ENCODE results near the gene ZFPL1.

Gene ZFPL1

GRCh38 chr11:65083834-65084597, at the start of gene ZFPL1, which contains the start of gene CDCA5:
ZFPL1 (plus strand) TSS chr11:65084222; CDS start chr11:65084699, 477 bp downstream.
CDCA5 (minus strand) TSS chr11:65084040; CDS start chr11:65083978, 62 bp downstream.
- Histone ChIP-seq H3K4me3 (ENCODE audit: low read length) (peak within 1 kb of the TSS; percentile 75), H3K4me1 (ENCODE audit: control insufficient read depth, low read depth, low read length) (peaks cover 5% of the 10 kb centered on the region), H3K27me3 (ENCODE audit: control insufficient read depth, insufficient read depth, low read length) (no peaks in the 10 kb centered on the region), H3K36me3 (ENCODE audit: control insufficient read depth, low read depth, low read length) (peaks cover 37% of the 10 kb centered on the region), H3K9ac (ENCODE audit: low read length) (peak within 1 kb of the TSS; percentile 82), H3K9me3 (ENCODE audit: control insufficient read depth, low read depth, low read length) (no peaks in the 10 kb centered on the region), H3K27ac (ENCODE audit: low read length) (peak within 1 kb of the TSS; percentile 56)

DNA sequence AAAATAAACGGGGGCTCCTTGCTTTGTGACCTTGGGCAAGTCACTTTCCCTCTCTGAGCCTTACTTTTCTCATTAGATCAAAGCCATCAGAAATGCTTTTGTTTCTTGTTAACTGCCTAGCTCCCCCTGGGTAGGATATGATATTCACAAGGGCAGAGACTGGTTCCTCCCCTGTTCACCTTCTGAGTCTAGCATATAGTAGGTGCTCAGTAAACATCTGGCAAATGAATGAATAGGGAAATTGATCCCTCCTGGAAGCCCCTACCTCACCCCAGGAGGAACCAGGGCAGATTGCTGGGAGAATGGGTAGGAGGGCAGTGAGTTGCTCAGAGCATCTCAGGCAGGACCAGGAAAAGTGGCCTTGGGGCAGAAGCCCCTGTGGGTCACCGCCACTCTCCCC, 49.6 kb upstream of the ZFPL1 start:
- Histone ChIP-seq H3K9me3 (ENCODE audit: control insufficient read depth, low read depth, low read length) (no peaks in the 10 kb centered on the region), H3K36me3 (ENCODE audit: control insufficient read depth, low read depth, low read length) (peaks cover 3% of the 10 kb centered on the region), H3K27ac (ENCODE audit: low read length) (no peak overlapping the region), H3K9ac (ENCODE audit: low read length) (no peak overlapping the region), H3K4me1 (ENCODE audit: control insufficient read depth, low read depth, low read length) (no peaks in the 10 kb centered on the region), H3K27me3 (ENCODE audit: control insufficient read depth, insufficient read depth, low read length) (no peaks in the 10 kb centered on the region), H3K4me3 (ENCODE audit: low read length) (no peak overlapping the region)

DNA sequence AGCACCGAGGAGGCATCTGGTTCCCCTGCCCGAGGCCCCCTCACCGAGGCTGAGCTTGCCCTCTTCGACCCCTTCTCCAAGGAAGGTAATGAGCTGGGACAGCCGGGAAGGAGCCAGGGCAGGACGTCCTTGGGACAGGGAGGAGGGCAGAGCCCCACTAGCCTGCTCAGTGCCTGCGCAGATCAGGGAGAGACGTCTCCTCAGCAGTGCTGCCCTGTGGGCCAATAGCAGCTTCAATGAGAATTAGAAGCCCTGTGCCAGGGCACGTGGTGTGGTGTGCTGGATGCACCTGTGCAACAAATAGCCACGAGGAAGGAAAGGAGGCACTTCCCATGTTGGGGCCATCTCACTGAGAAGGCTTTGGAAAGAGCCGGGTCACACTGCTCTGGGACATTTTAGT, 48.4 kb upstream of the ZFPL1 start:
- no peak overlapping the region for H3K4me3 ChIP-seq (ENCODE audit: low read length)
- H3K27ac ChIP-seq (ENCODE audit: low read length), result no peak overlapping the region
- peaks cover 3% of the 10 kb centered on the region for H3K36me3 ChIP-seq (ENCODE audit: control insufficient read depth, low read depth, low read length)

GRCh38 chr11:65036931-65037330, 47.1 kb upstream of the ZFPL1 start:
- H3K9ac ChIP-seq (ENCODE audit: low read length), result no peak overlapping the region
- no peak overlapping the region for H3K4me3 ChIP-seq (ENCODE audit: low read length)
- H3K9me3 ChIP-seq (ENCODE audit: control insufficient read depth, low read depth, low read length), result no peaks in the 10 kb centered on the region
- H3K27me3 ChIP-seq (ENCODE audit: control insufficient read depth, insufficient read depth, low read length), result no peaks in the 10 kb centered on the region
- peaks cover 3% of the 10 kb centered on the region for H3K4me1 ChIP-seq (ENCODE audit: control insufficient read depth, low read depth, low read length)
- peaks cover 3% of the 10 kb centered on the region for H3K36me3 ChIP-seq (ENCODE audit: control insufficient read depth, low read depth, low read length)
- no peak overlapping the region for H3K27ac ChIP-seq (ENCODE audit: low read length)

More for the DNA sequence above, 48.4 kb upstream of the ZFPL1 start:
- Histone ChIP-seq H3K27me3 (ENCODE audit: control insufficient read depth, insufficient read depth, low read length) (no peaks in the 10 kb centered on the region), H3K9ac (ENCODE audit: low read length) (no peak overlapping the region), H3K4me1 (ENCODE audit: control insufficient read depth, low read depth, low read length) (peaks cover 3% of the 10 kb centered on the region), H3K9me3 (ENCODE audit: control insufficient read depth, low read depth, low read length) (no peaks in the 10 kb centered on the region)

DNA sequence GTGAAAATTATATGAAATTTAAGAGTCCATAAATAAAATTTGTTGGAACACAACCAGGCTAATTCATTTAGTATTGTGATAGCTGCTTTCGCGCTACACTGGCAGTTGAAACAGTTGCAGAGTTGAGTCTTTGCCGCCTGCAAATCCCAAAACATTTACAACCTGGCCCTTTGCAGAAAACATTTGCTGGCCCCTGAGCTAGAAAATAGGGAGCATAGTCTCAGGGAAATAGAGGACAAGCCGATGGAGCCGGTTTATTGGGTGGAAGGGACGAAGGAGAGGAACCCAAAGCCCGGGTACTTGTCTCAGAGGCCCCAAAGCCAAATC, 43.5 kb upstream of the ZFPL1 start:
- Histone ChIP-seq H3K36me3 (ENCODE audit: control insufficient read depth, low read depth, low read length) (peaks cover 13% of the 10 kb centered on the region), H3K9ac (ENCODE audit: low read length) (peak overlapping the region; percentile 68), H3K4me1 (ENCODE audit: control insufficient read depth, low read depth, low read length) (peaks cover 3% of the 10 kb centered on the region), H3K9me3 (ENCODE audit: control insufficient read depth, low read depth, low read length) (no peaks in the 10 kb centered on the region), H3K27me3 (ENCODE audit: control insufficient read depth, insufficient read depth, low read length) (no peaks in the 10 kb centered on the region), H3K27ac (ENCODE audit: low read length) (no peak overlapping the region), H3K4me3 (ENCODE audit: low read length) (peak overlapping the region; percentile 64)

- Histone ChIP-seq H3K27ac (ENCODE audit: low read length) (no peak within 1 kb of the TSS), H3K27me3 (ENCODE audit: control insufficient read depth, insufficient read depth, low read length) (no peaks in the 10 kb centered on the region), H3K4me1 (ENCODE audit: control insufficient read depth, low read depth, low read length) (peaks cover 3% of the 10 kb centered on the region), H3K36me3 (ENCODE audit: control insufficient read depth, low read depth, low read length) (peaks cover 13% of the 10 kb centered on the region), H3K9ac (ENCODE audit: low read length) (peak within 1 kb of the TSS; percentile 68), H3K9me3 (ENCODE audit: control insufficient read depth, low read depth, low read length) (no peaks in the 10 kb centered on the region), H3K4me3 (ENCODE audit: low read length) (peak within 1 kb of the TSS; percentile 64)
Observed at GRCh38 chr11:65040847-65041622, 43.0 kb upstream of the ZFPL1 start, which contains the start of gene SAC3D1. SAC3D1 (plus strand) TSS chr11:65041210; CDS start chr11:65041293, 83 bp downstream.

DNA sequence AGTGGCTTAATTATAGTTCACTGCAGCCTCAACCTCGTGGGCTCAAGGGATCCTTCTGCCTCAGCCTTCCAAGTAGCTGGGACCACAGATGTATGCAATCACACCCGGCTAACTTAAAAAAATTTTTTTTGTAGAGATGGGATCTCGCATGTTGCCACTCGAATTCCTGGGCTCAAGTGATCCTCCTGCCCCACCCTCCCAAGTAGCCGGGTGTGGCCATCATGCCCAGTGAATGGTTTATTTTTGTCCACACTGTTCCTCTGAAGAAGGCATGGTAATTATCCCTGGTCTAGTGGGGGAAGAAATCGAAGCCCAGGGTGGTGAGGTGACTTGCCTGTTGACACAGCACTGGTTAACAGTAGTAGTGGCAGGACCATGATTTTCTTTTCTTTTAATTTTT, 41.1 kb upstream of the ZFPL1 start:
- H3K27me3 ChIP-seq (ENCODE audit: control insufficient read depth, insufficient read depth, low read length), result no peaks in the 10 kb centered on the region
- peaks cover 3% of the 10 kb centered on the region for H3K4me1 ChIP-seq (ENCODE audit: control insufficient read depth, low read depth, low read length)
- no peak overlapping the region for H3K9ac ChIP-seq (ENCODE audit: low read length)
- no peak overlapping the region for H3K27ac ChIP-seq (ENCODE audit: low read length)
- no peaks in the 10 kb centered on the region for H3K9me3 ChIP-seq (ENCODE audit: control insufficient read depth, low read depth, low read length)
- H3K4me3 ChIP-seq (ENCODE audit: low read length), result no peak overlapping the region
- H3K36me3 ChIP-seq (ENCODE audit: control insufficient read depth, low read depth, low read length), result peaks cover 10% of the 10 kb centered on the region

- peaks cover 10% of the 10 kb centered on the region for H3K36me3 ChIP-seq (ENCODE audit: control insufficient read depth, low read depth, low read length)
- no peak overlapping the region for H3K9ac ChIP-seq (ENCODE audit: low read length)
- no peak overlapping the region for H3K4me3 ChIP-seq (ENCODE audit: low read length)
- H3K9me3 ChIP-seq (ENCODE audit: control insufficient read depth, low read depth, low read length), result no peaks in the 10 kb centered on the region
- H3K4me1 ChIP-seq (ENCODE audit: control insufficient read depth, low read depth, low read length), result peaks cover 3% of the 10 kb centered on the region
- H3K27me3 ChIP-seq (ENCODE audit: control insufficient read depth, insufficient read depth, low read length), result no peaks in the 10 kb centered on the region
- H3K27ac ChIP-seq (ENCODE audit: low read length), result no peak overlapping the region
Observed at GRCh38 chr11:65043881-65044501, 40.0 kb upstream of the ZFPL1 start.

GRCh38 chr11:65045061-65045460, 39.0 kb upstream of the ZFPL1 start:
- Histone ChIP-seq H3K9ac (ENCODE audit: low read length) (no peak overlapping the region), H3K4me1 (ENCODE audit: control insufficient read depth, low read depth, low read length) (peaks cover 3% of the 10 kb centered on the region), H3K4me3 (ENCODE audit: low read length) (no peak overlapping the region), H3K27me3 (ENCODE audit: control insufficient read depth, insufficient read depth, low read length) (no peaks in the 10 kb centered on the region), H3K9me3 (ENCODE audit: control insufficient read depth, low read depth, low read length) (no peaks in the 10 kb centered on the region), H3K27ac (ENCODE audit: low read length) (no peak overlapping the region), H3K36me3 (ENCODE audit: control insufficient read depth, low read depth, low read length) (peaks cover 10% of the 10 kb centered on the region)

DNA sequence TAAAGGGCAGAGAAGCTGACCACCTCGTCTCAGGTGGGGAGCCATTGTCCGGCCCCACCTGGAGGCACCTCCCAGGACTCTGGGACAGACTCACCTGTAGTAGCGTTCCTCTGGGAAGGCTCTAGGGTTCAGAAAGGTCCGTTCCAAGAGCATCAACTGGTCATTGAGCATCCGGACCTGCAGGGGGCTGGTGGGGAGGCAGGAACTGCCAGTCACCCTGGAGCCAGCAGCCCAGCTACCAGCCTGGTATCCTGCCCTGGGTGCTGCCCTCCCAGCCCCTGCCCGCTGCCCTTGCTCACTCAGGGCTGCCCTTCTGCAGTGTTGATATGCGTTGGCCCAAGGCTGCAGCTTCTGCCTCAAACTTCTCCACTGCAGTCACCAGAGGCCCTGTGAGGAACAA, 38.3 kb upstream of the ZFPL1 start:
- Histone ChIP-seq H3K27ac (ENCODE audit: low read length) (no peak overlapping the region), H3K4me1 (ENCODE audit: control insufficient read depth, low read depth, low read length) (no peaks in the 10 kb centered on the region), H3K4me3 (ENCODE audit: low read length) (no peak overlapping the region), H3K9me3 (ENCODE audit: control insufficient read depth, low read depth, low read length) (no peaks in the 10 kb centered on the region), H3K9ac (ENCODE audit: low read length) (no peak overlapping the region), H3K27me3 (ENCODE audit: control insufficient read depth, insufficient read depth, low read length) (no peaks in the 10 kb centered on the region), H3K36me3 (ENCODE audit: control insufficient read depth, low read depth, low read length) (peaks cover 10% of the 10 kb centered on the region)

- Histone ChIP-seq H3K36me3 (ENCODE audit: control insufficient read depth, low read depth, low read length) (peaks cover 10% of the 10 kb centered on the region), H3K4me1 (ENCODE audit: control insufficient read depth, low read depth, low read length) (no peaks in the 10 kb centered on the region), H3K9ac (ENCODE audit: low read length) (no peak overlapping the region), H3K9me3 (ENCODE audit: control insufficient read depth, low read depth, low read length) (no peaks in the 10 kb centered on the region), H3K27me3 (ENCODE audit: control insufficient read depth, insufficient read depth, low read length) (no peaks in the 10 kb centered on the region), H3K27ac (ENCODE audit: low read length) (no peak overlapping the region), H3K4me3 (ENCODE audit: low read length) (peak overlapping the region; percentile 24)
Observed at GRCh38 chr11:65047581-65048422, 36.2 kb upstream of the ZFPL1 start.
